ACHN (cell line): ENCODE data around the gene SERPINB1.

Experiments
- DNase-seq: peaks from one replicate; pipeline ENCODE4 v3.0.0-alpha.2; 2015
- in situ Hi-C: cut with HindIII; loops from 2 replicates; pipeline ENCODE4 v1.10.0; 2017; ENCODE audit warnings: low sequenced_read_pairs, low pct_ligation_motif_present, low pct_unique_long_range_greater_than_20kb

Gene SERPINB1

DNA sequence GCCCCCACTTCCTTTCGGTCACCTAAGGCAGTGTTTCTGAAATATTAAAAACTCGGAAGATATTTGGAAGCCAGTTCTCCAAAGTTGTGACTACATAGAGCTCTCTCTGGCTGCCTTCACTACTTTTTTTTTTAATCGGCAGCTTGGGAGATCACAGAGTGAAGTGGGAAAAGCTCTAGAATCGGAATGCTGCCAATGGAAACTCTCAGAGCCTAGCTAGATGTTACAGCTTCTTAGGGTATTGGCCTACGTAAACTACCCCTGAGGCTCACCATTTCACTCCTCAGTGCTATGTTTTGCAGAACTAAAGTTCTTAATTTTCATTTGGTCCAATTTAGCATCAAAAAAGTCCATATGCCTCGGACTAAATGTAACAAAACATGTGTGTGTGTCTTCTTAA lies 14.5 kb downstream of the SERPINB1 start:
- in situ Hi-C loops, result no loop called here
- DNase-seq, result no peak

DNA sequence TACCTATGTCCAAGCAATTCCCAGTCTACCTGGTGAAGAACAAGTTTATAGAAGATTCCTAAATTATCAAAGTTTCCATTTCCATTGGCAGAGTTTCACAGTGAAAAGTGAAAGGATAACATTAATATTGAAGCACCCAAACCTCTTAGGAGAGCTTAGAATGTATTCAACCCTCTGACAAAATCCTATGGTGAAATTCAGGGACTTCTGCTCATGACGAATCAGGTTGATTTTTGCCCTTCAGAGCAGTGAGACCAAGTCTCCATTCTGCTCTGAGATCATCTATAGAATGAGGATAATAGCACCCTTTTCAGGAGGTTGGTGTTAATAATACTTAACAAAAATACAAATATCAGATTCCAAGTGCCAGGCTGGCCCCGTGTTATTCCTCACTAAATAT lies 15.5 kb downstream of the SERPINB1 start:
- DNase-seq, result no peak
- in situ Hi-C loops, result no loop called here

DNA sequence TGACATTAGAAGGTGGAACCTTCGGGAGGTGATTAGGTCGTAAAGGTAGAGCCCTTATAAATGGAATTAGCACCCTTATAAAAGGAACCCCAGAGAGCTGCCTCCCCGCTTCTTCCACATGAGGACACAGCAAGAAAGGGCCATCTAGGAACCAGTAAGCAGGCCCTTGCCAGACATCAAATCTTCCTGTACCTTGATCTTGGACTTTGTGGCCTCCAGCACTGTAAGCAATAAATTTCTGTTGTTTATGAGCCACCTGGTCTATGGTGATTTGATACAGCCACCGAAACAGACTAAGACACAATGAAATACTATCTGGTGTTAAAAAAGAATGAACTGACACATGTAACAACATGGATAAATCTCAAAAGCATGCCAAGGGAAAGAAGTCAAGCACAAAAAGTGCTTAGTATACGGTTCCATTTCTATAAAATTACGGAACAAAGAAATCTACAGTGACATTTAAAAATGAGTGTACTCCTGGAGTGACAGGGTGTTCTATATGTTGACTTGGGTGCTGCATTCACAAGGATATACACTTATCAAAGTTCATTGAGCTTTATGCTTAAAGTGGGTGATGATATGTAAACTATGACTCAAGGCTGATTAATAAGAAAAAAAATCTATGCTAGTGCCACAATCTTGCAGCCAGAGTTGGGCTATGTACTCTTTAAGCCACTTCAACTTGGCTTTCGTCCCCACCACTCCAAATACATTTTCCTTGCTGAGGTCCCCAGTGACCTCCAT lies 18.4 kb downstream of the SERPINB1 start:
- no peak for DNase-seq
- in situ Hi-C loops, result no loop called here

DNA sequence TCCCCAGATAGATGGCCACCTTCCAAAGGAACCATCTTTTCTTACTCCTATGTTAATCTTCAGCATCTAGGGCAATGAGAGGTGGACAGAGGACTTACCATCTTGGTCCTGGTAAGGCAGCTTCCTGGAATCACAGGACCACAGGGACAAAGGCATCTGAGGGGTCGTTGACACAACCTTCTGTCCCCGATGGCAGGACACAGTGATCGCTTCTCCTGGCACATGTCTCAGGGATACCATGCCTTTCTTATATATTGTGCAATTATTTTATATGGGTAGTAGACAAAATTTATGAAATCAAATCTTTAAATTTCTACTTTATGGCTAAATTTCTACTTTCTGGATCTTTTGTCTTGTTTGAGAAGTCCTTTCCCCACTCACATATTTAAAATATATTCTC lies 20.1 kb downstream of the SERPINB1 start:
- DNase-seq, result no peak
- in situ Hi-C loops, result no loop called here

DNA sequence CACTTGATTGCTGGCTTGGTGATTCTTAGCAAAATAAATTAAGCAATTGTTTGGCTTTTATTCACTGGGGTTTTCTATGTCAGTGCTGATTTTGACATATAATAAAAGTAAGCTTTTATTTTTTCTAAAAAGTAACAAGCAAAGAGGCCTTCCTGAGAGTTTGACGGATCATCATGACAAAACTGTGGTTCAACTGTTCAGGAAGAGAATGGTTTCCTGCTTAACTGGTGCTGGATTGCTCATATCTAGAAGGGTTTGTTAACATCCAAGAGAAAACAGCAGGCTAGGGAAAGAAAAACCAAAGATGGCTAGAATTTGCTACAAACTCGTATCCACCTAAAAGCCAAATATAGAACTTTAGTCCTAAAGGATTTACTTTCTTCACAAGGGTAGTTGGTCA lies 21.2 kb downstream of the SERPINB1 start:
- DNase-seq, result no peak
- in situ Hi-C loops, result no loop called here

DNA sequence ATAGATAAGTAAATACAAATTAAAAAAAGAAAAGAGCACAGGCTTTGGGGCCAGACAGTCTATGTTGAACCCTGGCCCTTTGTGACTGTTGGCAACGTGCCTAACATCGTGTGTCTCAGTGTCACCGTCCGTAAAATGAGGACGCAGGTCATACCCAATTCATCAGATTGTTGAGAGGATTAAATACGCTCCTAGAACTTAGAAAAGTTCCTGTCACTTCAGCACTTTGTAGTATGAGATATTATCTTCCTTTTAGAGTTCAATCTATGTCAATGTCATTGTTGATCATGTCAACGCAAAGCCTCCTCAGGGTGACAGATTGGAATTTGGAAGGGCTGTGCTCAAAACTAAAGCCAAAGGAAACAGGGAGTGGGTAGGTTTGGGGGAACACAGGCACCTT lies 21.7 kb downstream of the SERPINB1 start:
- in situ Hi-C loops, result no loop called here
- DNase-seq, result no peak

DNA sequence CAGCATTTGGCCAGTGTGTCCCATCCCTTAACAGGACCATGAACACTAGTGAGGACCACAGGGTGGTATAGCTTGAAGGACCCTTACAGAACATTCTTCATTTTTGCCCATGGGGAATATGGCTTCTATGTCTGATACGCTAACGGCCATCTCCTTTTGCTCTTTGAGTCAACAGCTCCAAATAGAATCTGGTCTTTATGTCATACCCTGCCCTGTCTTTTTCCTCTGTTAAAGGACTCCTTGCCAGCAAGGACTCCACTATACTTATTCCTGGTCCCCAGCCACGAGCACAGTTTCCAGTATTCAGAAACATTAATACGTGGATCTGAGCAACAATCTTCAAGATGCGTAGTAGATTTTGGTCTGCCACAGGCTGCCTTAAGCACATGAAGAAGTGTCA lies 22.5 kb downstream of the SERPINB1 start:
- in situ Hi-C loops, result no loop called here

DNA sequence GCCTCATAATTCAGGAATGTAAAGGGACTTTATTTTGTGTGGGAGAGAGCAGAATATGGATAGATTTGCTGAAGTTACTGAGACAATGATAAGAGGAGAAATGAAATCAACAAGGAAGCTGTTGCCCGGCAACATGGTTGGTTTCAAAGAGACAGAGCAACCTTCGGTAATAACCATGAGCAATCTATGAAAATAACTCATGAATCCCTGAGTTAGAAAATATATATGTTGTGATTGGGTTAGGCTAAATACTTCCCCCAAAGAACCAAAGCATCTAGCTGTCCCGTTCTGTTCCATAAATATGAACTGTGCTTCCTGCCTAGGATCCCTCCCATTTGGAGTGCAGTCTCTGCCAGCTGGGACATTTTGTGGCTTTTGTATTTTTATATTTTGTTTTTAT lies 23.1 kb downstream of the SERPINB1 start:
- no peak for DNase-seq
- in situ Hi-C loops, result no loop called here

More for the DNA sequence above, 22.5 kb downstream of the SERPINB1 start:
- DNase-seq, result no peak

DNA sequence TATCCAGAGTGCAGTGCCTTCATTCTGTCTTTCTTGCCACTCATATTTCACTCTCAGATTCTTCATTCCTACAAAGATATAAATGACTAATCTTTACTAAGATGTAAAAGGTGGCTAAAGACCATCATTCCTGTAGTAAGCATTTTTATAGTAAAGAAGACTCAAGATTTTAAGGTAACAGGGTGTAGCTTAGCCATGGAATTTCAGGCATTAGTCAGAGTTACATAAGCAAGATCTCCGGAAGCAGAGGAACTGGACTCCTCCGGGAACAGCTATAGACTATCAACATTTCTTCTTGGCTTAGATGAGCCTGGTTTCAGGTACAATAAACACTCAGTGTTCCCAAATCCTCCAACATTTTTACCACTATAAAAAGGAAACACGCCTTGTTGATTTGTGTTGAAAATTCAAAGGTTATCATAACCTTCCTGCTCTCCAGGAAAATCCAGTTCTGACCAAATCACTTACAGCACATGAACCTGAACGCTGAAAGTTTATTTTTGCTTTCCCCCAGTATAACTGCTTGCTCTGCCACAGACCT lies 23.7 kb downstream of the SERPINB1 start:
- in situ Hi-C loops, result no loop called here
- DNase-seq, result peak; percentile 15

DNA sequence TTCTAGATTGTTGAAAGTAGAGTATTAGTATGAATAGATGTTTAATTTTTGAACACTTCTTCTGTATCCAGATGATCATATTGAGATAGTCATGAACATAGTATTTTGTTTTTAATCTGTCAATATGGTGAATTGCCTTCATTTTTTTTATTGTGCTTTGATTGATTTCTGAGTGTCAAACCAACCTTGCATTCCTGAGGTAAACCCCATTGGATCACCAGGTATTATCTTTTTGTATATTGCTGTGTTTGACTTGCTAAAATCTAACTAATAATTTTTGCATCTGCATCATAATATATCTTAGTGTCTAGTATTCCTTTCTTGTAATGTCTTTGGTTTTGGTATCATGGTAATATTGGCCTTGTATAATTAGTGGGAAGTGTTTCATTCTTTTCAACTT lies 25.5 kb downstream of the SERPINB1 start:
- no peak for DNase-seq
- in situ Hi-C loops, result no loop called here

DNA sequence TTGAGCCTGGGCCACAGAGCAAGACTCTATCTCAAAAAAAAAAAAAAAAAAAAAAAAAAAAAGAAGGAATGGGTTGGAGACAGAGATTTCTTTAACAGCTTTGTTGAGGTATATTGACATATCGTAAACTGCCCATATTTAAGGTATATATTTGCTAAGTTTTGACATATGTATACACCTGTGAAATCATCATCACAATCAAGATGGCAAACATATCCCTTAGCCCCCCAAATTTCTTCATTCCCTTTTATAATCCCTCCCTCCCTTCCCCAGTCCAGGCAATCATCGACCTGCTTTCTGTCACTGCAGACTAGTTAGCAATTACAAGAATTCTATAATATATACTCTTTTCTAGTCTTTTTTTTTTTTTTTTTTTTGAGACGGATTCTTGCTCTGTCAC lies 29.0 kb downstream of the SERPINB1 start:
- DNase-seq, result no peak
- in situ Hi-C loops, result no loop called here

DNA sequence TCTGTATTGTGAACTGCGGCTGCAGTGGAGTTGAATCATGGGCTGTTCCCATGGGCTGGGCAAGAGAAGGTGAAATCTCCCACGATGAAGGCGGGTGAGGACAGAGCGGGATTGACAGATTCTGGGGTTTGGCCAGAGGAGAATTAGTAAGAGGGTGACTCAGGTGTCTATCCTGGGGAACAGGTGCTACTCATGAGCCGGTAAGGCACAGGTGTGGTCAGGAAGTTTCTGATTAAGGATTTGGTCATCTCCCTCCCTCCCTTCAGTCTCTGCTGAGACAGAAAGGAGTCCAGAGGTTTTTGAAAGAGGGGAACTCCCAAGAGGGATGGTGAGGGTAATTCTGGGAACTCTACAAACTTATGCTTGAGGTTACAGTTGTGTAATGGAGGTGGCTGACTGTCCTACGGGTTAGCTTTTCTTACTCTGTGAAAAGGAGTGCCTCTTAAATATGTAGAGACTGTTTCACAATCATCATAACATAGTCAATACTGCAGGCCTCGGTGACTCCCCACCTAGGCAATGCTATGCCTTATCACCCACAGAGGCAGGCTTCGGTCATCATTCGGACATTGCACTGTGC lies 31.5 kb downstream of the SERPINB1 start:
- in situ Hi-C loops, result no loop called here
- DNase-seq, result no peak

DNA sequence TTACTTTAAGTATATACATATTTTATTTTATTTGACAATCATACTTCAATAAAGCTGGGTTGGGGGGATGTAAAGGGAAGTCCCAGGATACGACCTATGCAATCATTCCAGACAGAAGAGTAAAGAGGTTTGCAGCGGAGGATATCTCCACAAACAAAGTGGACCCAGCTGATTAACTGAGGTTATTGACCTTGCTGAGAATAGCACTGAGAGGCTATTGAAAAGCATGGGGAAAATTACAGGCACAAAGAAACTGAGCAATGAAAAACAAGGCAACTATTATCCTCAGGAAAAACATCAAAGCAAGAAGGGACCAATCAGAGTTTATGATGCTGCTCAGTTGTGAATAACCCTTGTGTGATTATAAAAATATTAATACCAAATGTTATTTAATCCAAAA lies 32.6 kb downstream of the SERPINB1 start:
- in situ Hi-C loops, result no loop called here
- DNase-seq, result no peak

DNA sequence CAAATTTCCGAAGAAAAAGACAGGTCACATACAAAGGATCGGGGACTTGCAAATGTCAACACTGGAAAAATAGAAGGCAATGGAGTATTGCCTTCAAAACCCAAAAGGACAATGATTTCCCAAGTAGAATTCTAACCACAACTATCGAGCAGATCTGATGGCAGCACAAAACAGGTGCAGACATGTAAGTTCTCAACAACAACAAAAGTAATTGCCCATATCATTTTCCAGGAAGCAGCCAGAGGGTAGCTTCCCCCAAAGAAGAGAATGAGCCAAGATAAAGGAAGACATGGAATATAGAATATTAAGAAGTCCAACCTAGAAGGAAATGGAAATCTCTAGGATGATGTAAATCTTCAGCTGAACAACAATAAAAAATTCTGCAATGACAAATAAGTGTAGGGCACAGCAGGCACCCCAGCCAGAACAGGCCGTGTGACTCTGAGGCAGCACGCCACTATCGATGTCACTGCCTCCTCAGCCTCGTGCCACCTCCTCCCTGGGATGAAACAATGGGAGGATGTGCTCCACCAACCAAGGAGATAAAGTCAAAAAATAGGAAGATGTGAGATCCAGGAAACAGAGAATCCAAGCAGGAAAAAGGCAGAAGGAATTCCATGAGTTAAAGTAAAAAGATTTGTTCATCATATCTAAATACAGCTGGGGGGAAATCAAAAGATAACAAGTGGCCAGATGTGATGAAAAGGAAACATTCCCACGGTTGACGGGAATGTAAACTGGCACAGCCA lies 34.1 kb downstream of the SERPINB1 start:
- DNase-seq, result no peak
- in situ Hi-C loops, result no loop called here

DNA sequence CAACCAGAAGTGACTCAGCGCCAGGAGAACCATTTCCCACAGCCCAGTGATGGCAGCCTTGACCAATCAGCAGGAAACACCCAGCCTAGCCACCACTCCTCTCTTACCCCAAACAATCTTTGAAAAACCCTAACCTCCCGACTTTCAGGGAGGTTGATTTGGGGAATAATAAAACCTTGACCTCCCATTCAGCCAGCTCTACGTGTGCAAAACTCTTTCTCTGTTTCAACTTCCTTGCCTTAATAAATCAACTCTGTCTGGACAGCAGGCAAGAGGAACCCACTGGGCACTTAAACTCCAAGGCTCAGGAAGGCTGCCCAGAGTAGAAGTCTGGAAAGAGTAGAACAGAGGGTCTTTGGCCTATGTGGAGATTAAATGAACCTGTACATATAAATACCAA lies 35.0 kb downstream of the SERPINB1 start:
- DNase-seq, result no peak
- in situ Hi-C loops, result no loop called here

DNA sequence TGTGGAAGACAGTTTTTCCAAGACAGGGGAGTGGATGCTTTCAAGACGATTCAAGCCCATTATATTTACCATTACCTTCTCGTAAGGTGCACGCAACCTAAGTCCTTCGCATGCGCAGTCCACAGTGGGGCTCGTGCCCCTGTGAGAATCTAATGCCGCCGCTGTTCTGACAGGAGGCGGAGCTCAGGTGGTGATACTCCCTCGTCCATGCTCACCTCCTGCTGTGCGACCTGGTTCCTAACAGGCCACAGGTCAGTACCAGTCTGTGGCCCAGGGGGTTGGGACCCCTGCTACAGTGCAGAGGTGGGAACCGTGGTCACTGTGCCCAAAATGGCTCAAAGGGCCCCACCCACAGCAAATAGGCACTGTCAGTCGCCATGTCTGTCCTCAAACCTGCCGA lies 36.6 kb downstream of the SERPINB1 start:
- in situ Hi-C loops, result no loop called here
- DNase-seq, result no peak

DNA sequence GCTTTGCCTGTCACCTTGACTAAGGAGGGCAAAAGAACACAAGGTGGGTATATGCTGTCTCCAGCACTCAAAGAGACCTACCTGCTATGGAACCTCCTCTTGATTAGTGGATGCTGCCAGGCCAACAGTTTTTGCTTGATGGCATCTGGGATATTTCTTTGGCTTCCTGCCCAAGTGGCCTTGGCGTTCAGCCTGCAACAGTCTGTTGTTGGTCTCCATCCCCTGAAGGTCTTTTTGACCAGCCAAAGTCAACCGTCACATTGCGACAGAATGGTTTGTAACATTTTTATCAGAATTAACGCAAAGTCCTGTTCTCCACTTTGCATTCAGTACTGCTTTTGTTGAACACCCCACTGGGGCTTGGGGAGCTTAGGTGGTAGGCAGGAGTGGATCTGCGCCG lies 37.1 kb downstream of the SERPINB1 start:
- DNase-seq, result no peak
- in situ Hi-C loops, result no loop called here

DNA sequence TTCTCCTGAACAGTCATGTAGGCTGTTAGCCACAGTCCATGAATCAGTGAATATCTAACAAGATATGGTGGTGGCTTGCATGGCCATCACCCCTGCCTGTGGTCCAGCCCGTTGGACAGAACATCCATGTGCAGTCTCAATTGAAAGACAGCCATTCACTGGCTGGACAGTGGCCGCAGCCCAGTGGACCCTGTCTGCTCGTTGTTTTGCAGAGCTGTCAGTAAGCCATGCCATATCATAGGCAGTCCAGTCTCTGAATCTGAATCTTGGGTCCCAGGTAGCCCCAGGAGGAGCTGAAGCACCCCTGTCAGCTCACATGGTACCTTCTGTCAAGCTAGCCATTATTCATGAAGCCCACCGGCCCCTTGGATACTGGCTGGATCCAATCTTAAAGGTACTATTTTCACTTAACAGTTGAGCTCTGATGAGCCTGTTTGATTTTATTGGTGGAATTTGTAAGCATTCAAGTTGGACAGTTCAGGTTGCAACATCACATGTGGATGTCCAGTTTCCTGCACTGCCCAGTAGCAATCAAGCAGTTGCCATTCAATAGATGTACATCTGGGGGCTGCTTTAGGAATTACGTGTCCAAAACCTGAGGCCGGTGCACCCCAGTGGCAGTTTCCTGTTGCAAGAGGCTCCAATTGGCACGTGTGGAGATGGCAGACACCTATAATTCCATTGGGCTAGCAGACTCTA lies 37.8 kb downstream of the SERPINB1 start:
- in situ Hi-C loops, result no loop called here

DNA sequence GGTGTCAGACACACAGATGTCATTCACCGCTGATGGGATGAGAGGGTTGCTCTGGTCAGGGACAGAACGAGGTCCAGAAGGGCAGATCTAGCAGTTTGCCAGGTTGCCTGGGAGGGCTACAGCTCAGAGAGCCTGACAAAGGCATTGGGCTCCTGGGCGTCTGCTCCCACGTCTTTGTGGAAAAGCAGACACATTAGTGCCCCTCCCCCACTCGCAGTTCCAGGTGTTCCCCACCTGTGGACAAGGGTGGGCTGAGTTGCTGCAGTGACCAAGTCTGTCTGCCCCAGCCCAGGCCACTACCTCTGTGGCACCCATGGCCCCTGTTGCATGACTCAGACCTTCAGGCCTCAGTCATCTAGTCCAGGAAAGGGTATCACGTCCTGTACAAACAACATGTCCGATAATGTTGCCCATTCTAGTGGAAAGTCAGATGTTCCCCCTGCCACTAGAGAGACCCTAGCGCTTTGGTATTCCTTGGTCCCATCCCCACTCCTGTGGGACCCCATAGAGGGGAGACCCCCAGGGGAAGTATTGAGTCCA lies 39.1 kb downstream of the SERPINB1 start:
- in situ Hi-C loops, result no loop called here

More for the DNA sequence above, 37.8 kb downstream of the SERPINB1 start:
- DNase-seq, result no peak

More for the DNA sequence above, 39.1 kb downstream of the SERPINB1 start:
- DNase-seq, result no peak
